ENCODE results near the gene CHL1.

- no peak for TF ChIP-seq PAX5 (IDR thresholded peaks at IDR 0.05; ENCODE audit: insufficient read depth, low read length, severe bottlenecking)
- TF ChIP-seq POLR2A (IDR thresholded peaks at IDR 0.05; ENCODE audit: low read depth, low read length), result no peak
Measured at GRCh38 chr3:229183-229661, 32.7 kb downstream of the CHL1 start.

Data from GM12891 (cell line).